MM.1S (cell line): Measurements from ENCODE around the gene TRABD2B.

Experiments
- DNase-seq: peaks from one replicate; pipeline ENCODE4 v3.0.0-alpha.2; 2015
- H2AFZ ChIP-seq: fragments of 300-600 bp; sonication (generic); 2 replicates; pipeline ENCODE4 v1.6.0; 2016; ENCODE audit warnings: antibody characterized with exemption, low read length
- H3F3A ChIP-seq: fragments of 300-600 bp; sonication (generic); 2 replicates; pipeline ENCODE4 v1.6.1; 2016; ENCODE audit warnings: mild to moderate bottlenecking, antibody characterized with exemption, low read length, moderate library complexity, mixed read lengths; ENCODE audit not compliant: insufficient read depth
- H3K27ac ChIP-seq: fragments of 300-600 bp; sonication (generic); 2 replicates; pipeline ENCODE4 v1.5.1; 2016; ENCODE audit warnings: mild to moderate bottlenecking, low read length
- H3K27me3 ChIP-seq: fragments of 300-600 bp; sonication (generic); replicated peaks from 2 replicates; pipeline ENCODE4 v1.6.0; 2016; ENCODE audit warnings: low read length; ENCODE audit not compliant: insufficient read depth
- H3K36me3 ChIP-seq: fragments of 300-600 bp; sonication (generic); replicated peaks from 2 replicates; pipeline ENCODE4 v1.6.1; 2016; ENCODE audit warnings: mild to moderate bottlenecking, low read length, mixed read lengths; ENCODE audit not compliant: insufficient read depth
- H3K4me1 ChIP-seq: fragments of 300-600 bp; sonication (generic); 2 replicates; pipeline ENCODE4 v1.6.1; 2016; ENCODE audit warnings: low read length, mixed read lengths
- H3K4me2 ChIP-seq: fragments of 300-600 bp; sonication (generic); 2 replicates; pipeline ENCODE4 v1.6.0; 2016; ENCODE audit warnings: low read depth, low read length
- H3K4me3 ChIP-seq: fragments of 300-600 bp; sonication (generic); 2 replicates; pipeline ENCODE4 v1.5.1; 2016; ENCODE audit warnings: low read length, mixed read lengths
- H3K79me2 ChIP-seq: fragments of 300-600 bp; sonication (generic); 2 replicates; pipeline ENCODE4 v1.6.1; 2016; ENCODE audit warnings: mixed run types, low read length, mixed read lengths
- H3K9ac ChIP-seq: fragments of 300-600 bp; sonication (generic); 2 replicates; pipeline ENCODE4 v1.6.1; 2016; ENCODE audit warnings: low read length, mixed read lengths
- H3K9me2 ChIP-seq: fragments of 300-600 bp; sonication (generic); replicated peaks from 2 replicates; pipeline ENCODE4 v1.6.1; 2016; ENCODE audit warnings: mild to moderate bottlenecking, low read length, mixed read lengths; ENCODE audit not compliant: insufficient read depth
- H3K9me3 ChIP-seq: fragments of 300-600 bp; sonication (generic); replicated peaks from 2 replicates; pipeline ENCODE4 v1.6.1; 2016; ENCODE audit warnings: mild to moderate bottlenecking, low read length, mixed read lengths; ENCODE audit not compliant: insufficient read depth
- H4K20me1 ChIP-seq: fragments of 300-600 bp; sonication (generic); 2 replicates; pipeline ENCODE4 v1.6.1; 2016; ENCODE audit warnings: mild to moderate bottlenecking, low read length, moderate library complexity, mixed read lengths; ENCODE audit not compliant: insufficient read depth
- EZH2 ChIP-seq: fragments of 300-600 bp; sonication (generic); optimal IDR thresholded peaks from 2 replicates; pipeline ENCODE3; 2017; ENCODE audit warnings: low read depth, mild to moderate bottlenecking, antibody characterized with exemption, low read length, mixed read lengths
- EZH2phosphoT487 ChIP-seq: fragments of 300-600 bp; sonication (generic); IDR thresholded peaks from 2 replicates; pipeline ENCODE4 v1.6.1; 2018; ENCODE audit warnings: antibody characterized with exemption, low read length
- TF ChIP-seq, protein P1 (sequence below): fragments of 300-600 bp; sonication (generic); IDR thresholded peaks from 2 replicates; pipeline ENCODE4 v1.5.1; 2016; ENCODE audit warnings: antibody characterized with exemption, low read length, mixed read lengths

The TRABD2B gene

GRCh38 chr1:47810964-47811682 is 186.1 kb downstream of the TRABD2B start:
- no peak overlapping the region for H2AFZ ChIP-seq
- H3K9ac ChIP-seq = no peak overlapping the region
- H3K79me2 ChIP-seq = no peaks in the 10 kb centered on the region
- H3K36me3 ChIP-seq = no peaks in the 10 kb centered on the region
- no peaks in the 10 kb centered on the region for H4K20me1 ChIP-seq
- no peak for DNase-seq
- no peak overlapping the region for H3K4me3 ChIP-seq
- H3K27me3 ChIP-seq = no peaks in the 10 kb centered on the region
- H3K4me2 ChIP-seq = no peak overlapping the region
- no peak overlapping the region for H3K27ac ChIP-seq
- H3K9me3 ChIP-seq = no peaks in the 10 kb centered on the region
- H3F3A ChIP-seq = no peaks in the 10 kb centered on the region
- TF ChIP-seq EZH2phosphoT487 (no peak), EZH2 (no peak)
- TF ChIP-seq, protein P1, sequence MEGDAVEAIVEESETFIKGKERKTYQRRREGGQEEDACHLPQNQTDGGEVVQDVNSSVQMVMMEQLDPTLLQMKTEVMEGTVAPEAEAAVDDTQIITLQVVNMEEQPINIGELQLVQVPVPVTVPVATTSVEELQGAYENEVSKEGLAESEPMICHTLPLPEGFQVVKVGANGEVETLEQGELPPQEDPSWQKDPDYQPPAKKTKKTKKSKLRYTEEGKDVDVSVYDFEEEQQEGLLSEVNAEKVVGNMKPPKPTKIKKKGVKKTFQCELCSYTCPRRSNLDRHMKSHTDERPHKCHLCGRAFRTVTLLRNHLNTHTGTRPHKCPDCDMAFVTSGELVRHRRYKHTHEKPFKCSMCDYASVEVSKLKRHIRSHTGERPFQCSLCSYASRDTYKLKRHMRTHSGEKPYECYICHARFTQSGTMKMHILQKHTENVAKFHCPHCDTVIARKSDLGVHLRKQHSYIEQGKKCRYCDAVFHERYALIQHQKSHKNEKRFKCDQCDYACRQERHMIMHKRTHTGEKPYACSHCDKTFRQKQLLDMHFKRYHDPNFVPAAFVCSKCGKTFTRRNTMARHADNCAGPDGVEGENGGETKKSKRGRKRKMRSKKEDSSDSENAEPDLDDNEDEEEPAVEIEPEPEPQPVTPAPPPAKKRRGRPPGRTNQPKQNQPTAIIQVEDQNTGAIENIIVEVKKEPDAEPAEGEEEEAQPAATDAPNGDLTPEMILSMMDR = no peak
- H3K9me2 ChIP-seq = no peaks in the 10 kb centered on the region
- H3K4me1 ChIP-seq = no peaks in the 10 kb centered on the region

GRCh38 chr1:47809301-47810084 is 187.7 kb downstream of the TRABD2B start:
- no peaks in the 10 kb centered on the region for H3K27me3 ChIP-seq
- H3K79me2 ChIP-seq = no peaks in the 10 kb centered on the region
- no peak overlapping the region for H3K4me2 ChIP-seq
- H3K4me3 ChIP-seq = no peak overlapping the region
- no peaks in the 10 kb centered on the region for H4K20me1 ChIP-seq
- no peaks in the 10 kb centered on the region for H3K4me1 ChIP-seq
- H3K27ac ChIP-seq = no peak overlapping the region
- TF ChIP-seq, protein P1 = no peak
- TF ChIP-seq EZH2phosphoT487 (no peak), EZH2 (no peak)
- no peak for DNase-seq
- H3F3A ChIP-seq = no peaks in the 10 kb centered on the region
- H3K9me3 ChIP-seq = no peaks in the 10 kb centered on the region
- no peak overlapping the region for H3K9ac ChIP-seq
- no peak overlapping the region for H2AFZ ChIP-seq
- H3K9me2 ChIP-seq = no peaks in the 10 kb centered on the region
- H3K36me3 ChIP-seq = no peaks in the 10 kb centered on the region

GRCh38 chr1:47808612-47809011 is 188.6 kb downstream of the TRABD2B start:
- H4K20me1 ChIP-seq = no peaks in the 10 kb centered on the region
- H3K4me1 ChIP-seq = no peaks in the 10 kb centered on the region
- no peaks in the 10 kb centered on the region for H3K79me2 ChIP-seq
- H3K27me3 ChIP-seq = no peaks in the 10 kb centered on the region
- no peaks in the 10 kb centered on the region for H3F3A ChIP-seq
- H3K36me3 ChIP-seq = no peaks in the 10 kb centered on the region
- no peak overlapping the region for H3K4me3 ChIP-seq
- H3K9me3 ChIP-seq = no peaks in the 10 kb centered on the region
- H3K9me2 ChIP-seq = no peaks in the 10 kb centered on the region
- no peak for TF ChIP-seq EZH2phosphoT487
- no peak overlapping the region for H2AFZ ChIP-seq
- no peak overlapping the region for H3K4me2 ChIP-seq
- H3K27ac ChIP-seq = no peak overlapping the region
- DNase-seq = no peak
- no peak overlapping the region for H3K9ac ChIP-seq

- DNase-seq = no peak
- H3K4me1 ChIP-seq = no peaks in the 10 kb centered on the region
- no peak overlapping the region for H3K4me3 ChIP-seq
- no peak overlapping the region for H3K9ac ChIP-seq
- no peak overlapping the region for H2AFZ ChIP-seq
- no peak overlapping the region for H3K4me2 ChIP-seq
- H3K36me3 ChIP-seq = no peaks in the 10 kb centered on the region
- no peaks in the 10 kb centered on the region for H3K9me3 ChIP-seq
- no peaks in the 10 kb centered on the region for H3K9me2 ChIP-seq
- no peaks in the 10 kb centered on the region for H3F3A ChIP-seq
- no peak for TF ChIP-seq EZH2phosphoT487
- TF ChIP-seq EZH2 = no peak
- TF ChIP-seq, protein P1 = no peak
- H3K79me2 ChIP-seq = no peaks in the 10 kb centered on the region
- H3K27me3 ChIP-seq = no peaks in the 10 kb centered on the region
- H4K20me1 ChIP-seq = no peaks in the 10 kb centered on the region
- no peak overlapping the region for H3K27ac ChIP-seq
Observed at GRCh38 chr1:47805921-47806361, 191.2 kb downstream of the TRABD2B start.
